Thyroid gland (tissue), 4 donors: ENCODE data around the gene PTRH1. TPM values are rescaled to one million over a fixed set of nuclear protein-coding genes. Genes with fewer than 3 reads are reported as not detected.

Experiments used
- DNase-seq, 2 donors: peaks; one replicate each; pipeline ENCODE4 v3.0.0-alpha.2; 2019
- H3K27ac ChIP-seq, 3 donors: fragments of 200-600 bp; sonication (generic); 1 replicate in 2 of 3; 2 replicates in 1 of 3; pipeline ENCODE4 v1.5.1; 2016 to 2019; ENCODE audit warnings: mild to moderate bottlenecking in 1 of 3, moderate library complexity in 1 of 3
- H3K27me3 ChIP-seq: fragments of 200-600 bp; sonication (generic); one replicate; pipeline ENCODE4 v1.5.1; 2019
- H3K36me3 ChIP-seq, 2 donors: fragments of 200-600 bp; sonication (generic); one replicate each; pipeline ENCODE4 v1.5.1; 2016 to 2019
- H3K4me1 ChIP-seq, 2 donors: fragments of 200-600 bp; sonication (generic); one replicate each; pipeline ENCODE4 v1.5.1; 2017 to 2019
- H3K4me3 ChIP-seq, 3 donors: fragments of 200-600 bp; sonication (generic); replicated peaks in 1 of 3; 1 replicate in 2 of 3; 2 replicates in 1 of 3; pipeline ENCODE4 v1.5.1; 2016; ENCODE audit warnings: mild to moderate bottlenecking in 1 of 3
- H3K9me3 ChIP-seq: fragments of 200-600 bp; sonication (generic); one replicate; pipeline ENCODE4 v1.5.1; 2017
- CTCF ChIP-seq, 6 experiments: fragments of 200-600 bp in 3 of 6; fragments of 450-650 bp in 3 of 6; sonication (generic) in 3 of 6; IDR thresholded peaks; one replicate each; pipeline ENCODE4 v1.5.1; 2016 to 2019; ENCODE audit warnings: antibody characterized with exemption in 6 of 6, mild to moderate bottlenecking in 2 of 6, inconsistent platforms in 1 of 6, moderate library complexity in 1 of 6
- POLR2A ChIP-seq, 2 donors: fragments of 450-650 bp; IDR thresholded peaks; one replicate each; pipeline ENCODE4 v1.6.1; 2017; ENCODE audit warnings: antibody characterized with exemption in 2 of 2, mild to moderate bottlenecking in 2 of 2, moderate library complexity in 1 of 2
- WGBS, 2 donors: methylation state at CpG; one replicate each; pipeline ENCODE4 v1.1.5; 2017; 5-methylcytosine and 5-hydroxymethylcytosine counted together
- intact Hi-C: fragments of 100-400 bp; cut with DNase I; formaldehyde crosslinking; loops from one replicate; pipeline ENCODE4 v1.15.1; 2023
- total RNA-seq, 4 donors: library from RNA; depleted of rRNA; stranded (reverse); fragments of >200 nt; gene quantifications; one replicate each; pipeline ENCODE4 v1.2.3, GENCODE V29; 2016

The PTRH1 gene
- total RNA-seq, 4 donors from 2014 or later = 24.1 to 64.3 (median 43.4) TPM

DNA sequence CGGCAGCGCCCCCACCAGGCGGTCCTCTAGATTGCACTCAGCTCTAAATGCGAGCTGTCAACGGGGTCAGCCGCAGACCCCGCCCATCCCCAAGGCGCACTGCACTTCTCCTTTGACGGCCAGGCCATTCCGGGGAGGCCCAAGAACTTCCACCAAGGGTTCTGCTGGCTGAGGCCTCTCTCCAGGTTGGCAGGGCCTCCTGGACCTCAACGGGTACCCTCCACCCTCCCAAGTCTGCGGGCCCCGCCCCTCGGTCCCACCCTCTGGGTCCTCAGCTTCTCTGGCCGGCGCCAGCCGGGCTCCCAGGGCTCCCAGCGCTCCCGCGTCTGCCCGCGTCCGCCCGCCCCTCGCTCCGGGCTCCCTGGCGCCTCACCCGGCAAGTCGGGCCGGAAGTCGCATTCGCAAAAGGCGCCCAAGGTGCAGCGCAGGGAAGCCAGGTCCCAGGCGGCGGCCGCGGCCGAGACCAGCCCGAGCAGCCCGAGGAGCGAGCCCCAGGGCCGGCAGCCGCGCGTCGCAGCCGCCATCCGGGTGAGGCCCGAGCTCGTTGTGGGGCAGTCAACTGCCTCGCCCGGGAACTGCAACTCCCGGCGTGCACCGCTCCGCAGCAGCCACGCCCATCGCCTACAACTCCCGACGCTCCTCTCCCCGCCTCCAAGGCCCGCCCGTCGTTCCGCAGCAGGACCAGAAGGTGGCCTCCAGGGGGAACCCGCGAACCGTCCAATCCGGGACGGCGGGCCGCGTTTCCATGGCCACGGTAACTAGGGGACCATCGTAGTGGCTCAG, 19.5 kb upstream of the PTRH1 start, which contains the start of gene TOR2A:
Gene TOR2A, minus strand, starts transcription at position 548 of the 783 bp plus-strand sequence. Its CDS starts 24 bp downstream, at position 524.
- H3K27me3 ChIP-seq = no peaks in the 10 kb centered on the region
- TF ChIP-seq POLR2A (IDR thresholded peaks at IDR 0.05) (peak; percentile 56 to 90), CTCF (IDR thresholded peaks at IDR 0.05) (peak; percentile 84 to 100 (median 96))
- peak; percentile 97 to 98 for DNase-seq
- intact Hi-C loops = loop anchor here (5.0 kb wide), 4 partner anchors 47 to 182 kb away; partner anchors contain the start of gene ST6GALNAC4
- 0% methylated on average over 20 to 30 of the region's 76 CpGs for WGBS, 2 donors
- peak within 1 kb of the TSS; percentile 40 to 80 (median 48) for H3K4me3 ChIP-seq
- peaks cover 4% of the 10 kb centered on the region in 2 donors for H3K36me3 ChIP-seq
- H3K4me1 ChIP-seq = peaks cover 4 to 7% of the 10 kb centered on the region in 2 donors
- peak within 1 kb of the TSS; percentile 91 to 97 (median 92) for H3K27ac ChIP-seq
- H3K9me3 ChIP-seq = no peaks in the 10 kb centered on the region

GRCh38 chr9:127734247-127734746, 18.8 kb upstream of the PTRH1 start:
- Histone ChIP-seq H3K4me1 (peaks cover 4 to 7% of the 10 kb centered on the region in 2 donors), H3K9me3 (no peaks in the 10 kb centered on the region), H3K27ac (peak overlapping the region in 2 of 3 donors; percentile 91 to 97), H3K4me3 (peak overlapping the region in 1 of 3 donors; percentile 80), H3K36me3 (peaks cover 4% of the 10 kb centered on the region in 2 donors), H3K27me3 (no peaks in the 10 kb centered on the region)
- no peak for TF ChIP-seq POLR2A (IDR thresholded peaks at IDR 0.05)
- no peak for TF ChIP-seq CTCF (IDR thresholded peaks at IDR 0.05)
- no peak for DNase-seq
- 37 to 51% methylated on average over 10 to 14 of the region's 22 CpGs for WGBS, 2 donors
- intact Hi-C loops = loop anchor here (5.0 kb wide), 1 partner anchor 127 kb away; no protein-coding TSS in a partner anchor

GRCh38 chr9:127733614-127734013, 18.2 kb upstream of the PTRH1 start:
- TF ChIP-seq POLR2A (IDR thresholded peaks at IDR 0.05) (no peak), CTCF (IDR thresholded peaks at IDR 0.05) (no peak)
- H3K27me3 ChIP-seq = no peaks in the 10 kb centered on the region
- intact Hi-C loops = loop anchor here (1.0 to 5.0 kb wide), 3 partner anchors 126 to 225 kb away; no protein-coding TSS in a partner anchor
- H3K4me1 ChIP-seq = peaks cover 4 to 7% of the 10 kb centered on the region in 2 donors
- H3K36me3 ChIP-seq = peaks cover 4% of the 10 kb centered on the region in 2 donors
- no peak overlapping the region for H3K27ac ChIP-seq
- no peak for DNase-seq
- no peak overlapping the region for H3K4me3 ChIP-seq
- 100% methylated on average over 2 of the region's 2 CpGs for WGBS, 2 donors
- no peaks in the 10 kb centered on the region for H3K9me3 ChIP-seq

GRCh38 chr9:127732444-127732843, 17.0 kb upstream of the PTRH1 start:
- no peak overlapping the region for H3K4me3 ChIP-seq
- H3K27me3 ChIP-seq = no peaks in the 10 kb centered on the region
- no peak for DNase-seq
- H3K27ac ChIP-seq = no peak overlapping the region
- H3K9me3 ChIP-seq = no peaks in the 10 kb centered on the region
- intact Hi-C loops = loop anchor here (2.0 to 5.0 kb wide), 2 partner anchors 125 to 224 kb away; no protein-coding TSS in a partner anchor
- 93 to 97% methylated on average over 13 of the region's 21 CpGs for WGBS, 2 donors
- H3K4me1 ChIP-seq = peaks cover 4 to 7% of the 10 kb centered on the region in 2 donors
- no peak for TF ChIP-seq POLR2A (IDR thresholded peaks at IDR 0.05)
- no peak for TF ChIP-seq CTCF (IDR thresholded peaks at IDR 0.05)
- peaks cover 0 to 4% of the 10 kb centered on the region in 2 donors for H3K36me3 ChIP-seq
